WTC11 (cell line): ENCODE results near the gene CAMK2D. TPM values are rescaled to one million over a fixed set of nuclear protein-coding genes. Genes with fewer than 3 reads are reported as not detected.

Experiments
- ATAC-seq: fragments of 200-7000 bp; cut with Tn5 transposase; 2 replicates; pipeline ENCODE4 v1.10.0; 2021; ENCODE audit warnings: mild to moderate bottlenecking, moderate library complexity
- CTCF ChIA-PET: fragments of 300-600 bp; sonication (Branson Sonifier 250); formaldehyde crosslinking; loops from one replicate; lab custom pipeline; 2021; ENCODE audit warnings: antibody characterized with exemption; lab: Charles Lee
- POLR2A ChIA-PET: fragments of 350-600 bp; sonication (Branson Sonifier 250); formaldehyde crosslinking; loops from one replicate; lab custom pipeline; 2021; ENCODE audit warnings: antibody characterized with exemption; lab: Charles Lee
- DNase-seq: peaks from one replicate; pipeline ENCODE4 v3.0.0; 2021; ENCODE audit warnings: low spot score
- H3K27ac Mint-ChIP-seq: 2 replicates; pipeline ENCODE4 v1.8.0; 2021; ENCODE audit warnings: mixed read lengths
- H3K27me3 Mint-ChIP-seq: 2 replicates; pipeline ENCODE4 v1.8.0; 2021; ENCODE audit warnings: low read depth, mild to moderate bottlenecking, moderate library complexity, mixed read lengths
- H3K36me3 Mint-ChIP-seq: 2 replicates; pipeline ENCODE4 v1.8.0; 2021; ENCODE audit warnings: mixed read lengths
- H3K4me1 Mint-ChIP-seq: 2 replicates; pipeline ENCODE4 v1.8.0; 2022; ENCODE audit warnings: mixed read lengths
- H3K4me3 Mint-ChIP-seq: 2 replicates; pipeline ENCODE4 v1.8.0; 2021; ENCODE audit warnings: mild to moderate bottlenecking, moderate library complexity, mixed read lengths
- H3K9me3 Mint-ChIP-seq: 2 replicates; pipeline ENCODE4 v1.8.0; 2021; ENCODE audit warnings: mixed read lengths
- CTCF ChIP-seq: fragments of 200-600 bp; IDR thresholded peaks from 2 replicates; pipeline ENCODE4 v1.8.0; 2022; ENCODE audit warnings: antibody characterized with exemption
- E2F1 ChIP-seq: sonication (generic); formaldehyde crosslinking; IDR thresholded peaks from 2 replicates; pipeline ENCODE4 v1.8.0; 2022; ENCODE audit warnings: mild to moderate bottlenecking, missing genetic modification reagents
- GRHL2 ChIP-seq: fragments of 250-450 bp; sonication (Bioruptor Pico); IDR thresholded peaks from 2 replicates; pipeline ENCODE4 v1.8.0; 2022; ENCODE audit warnings: mild to moderate bottlenecking, moderate library complexity; ENCODE audit not compliant: insufficient replicate concordance, severe bottlenecking
- GTF2I ChIP-seq: fragments of 250-450 bp; sonication (Bioruptor Pico); conservative IDR thresholded peaks from 2 replicates; pipeline ENCODE4 v1.4.0; 2021; ENCODE audit warnings: mild to moderate bottlenecking
- IRF2 ChIP-seq: sonication (generic); formaldehyde crosslinking; IDR thresholded peaks from 2 replicates; pipeline ENCODE4 v1.8.0; 2022; ENCODE audit warnings: low read depth, missing genetic modification reagents, borderline replicate concordance
- JUN ChIP-seq: sonication (generic); formaldehyde crosslinking; IDR thresholded peaks from 2 replicates; pipeline ENCODE4 v1.8.0; 2023; ENCODE audit warnings: mild to moderate bottlenecking, missing genetic modification reagents
- MYBL2 ChIP-seq: sonication (generic); formaldehyde crosslinking; IDR thresholded peaks from 2 replicates; pipeline ENCODE4 v1.8.1; 2023; ENCODE audit warnings: mild to moderate bottlenecking, moderate library complexity, missing genetic modification reagents
- NR2C2 ChIP-seq: sonication (generic); formaldehyde crosslinking; IDR thresholded peaks from 2 replicates; pipeline ENCODE4 v1.8.0; 2022; ENCODE audit warnings: mild to moderate bottlenecking, missing genetic modification reagents
- SMAD3 ChIP-seq: sonication (generic); formaldehyde crosslinking; IDR thresholded peaks from 2 replicates; pipeline ENCODE4 v1.8.0; 2022; ENCODE audit warnings: missing genetic modification reagents, mild to moderate bottlenecking, borderline replicate concordance
- SMAD4 ChIP-seq: sonication (generic); formaldehyde crosslinking; IDR thresholded peaks from 2 replicates; pipeline ENCODE4 v1.8.0; 2022; ENCODE audit warnings: mild to moderate bottlenecking, missing genetic modification reagents
- SOX15 ChIP-seq: fragments of 250-450 bp; sonication (Bioruptor Pico); IDR thresholded peaks from 2 replicates; pipeline ENCODE4 v1.9.0; 2021; ENCODE audit warnings: mild to moderate bottlenecking
- TCF7 ChIP-seq: sonication (generic); formaldehyde crosslinking; IDR thresholded peaks from 2 replicates; pipeline ENCODE4 v1.8.0; 2022; ENCODE audit warnings: mild to moderate bottlenecking, low read depth, missing genetic modification reagents, moderate library complexity
- TP53 ChIP-seq: sonication (generic); formaldehyde crosslinking; IDR thresholded peaks from 2 replicates; pipeline ENCODE4 v1.8.1; 2023; ENCODE audit warnings: mild to moderate bottlenecking, missing genetic modification reagents
- ZBTB21 ChIP-seq: sonication (generic); formaldehyde crosslinking; IDR thresholded peaks from 2 replicates; pipeline ENCODE4 v1.8.1; 2023; ENCODE audit warnings: mild to moderate bottlenecking, missing genetic modification reagents, borderline replicate concordance
- ZNF232 ChIP-seq: sonication (generic); formaldehyde crosslinking; IDR thresholded peaks from 2 replicates; pipeline ENCODE4 v1.8.0; 2022; ENCODE audit warnings: mild to moderate bottlenecking, missing genetic modification reagents
- ZNF416 ChIP-seq: fragments of 250-450 bp; sonication (Bioruptor Pico); IDR thresholded peaks from 2 replicates; pipeline ENCODE4 v1.9.0; 2021; ENCODE audit warnings: mild to moderate bottlenecking, inconsistent platforms
- total RNA-seq: library from RNA; stranded (reverse); gene quantifications from 3 replicates; pipeline ENCODE4 v1.2.3, GENCODE V29; 2021
- TF ChIP-seq, protein P1 (sequence below): sonication (generic); formaldehyde crosslinking; IDR thresholded peaks from 2 replicates; pipeline ENCODE4 v1.8.0; 2022; ENCODE audit warnings: missing genetic modification reagents
- TF ChIP-seq, protein P2 (sequence below): sonication (generic); formaldehyde crosslinking; IDR thresholded peaks from 2 replicates; pipeline ENCODE4 v1.8.1; 2022; ENCODE audit warnings: mild to moderate bottlenecking, moderate library complexity, missing genetic modification reagents
- TF ChIP-seq, protein P3 (sequence below): sonication (generic); formaldehyde crosslinking; IDR thresholded peaks from 2 replicates; pipeline ENCODE4 v1.8.1; 2023; ENCODE audit warnings: mild to moderate bottlenecking, missing genetic modification reagents, moderate library complexity
- TF ChIP-seq, protein P4 (sequence below): fragments of 250-450 bp; sonication (Bioruptor Pico); IDR thresholded peaks from 2 replicates; pipeline ENCODE4 v1.9.0; 2021; ENCODE audit warnings: mild to moderate bottlenecking, borderline replicate concordance
- TF ChIP-seq, protein P5 (sequence below): fragments of 250-450 bp; sonication (Bioruptor Pico); IDR thresholded peaks from 2 replicates; pipeline ENCODE4 v1.9.0; 2021; ENCODE audit warnings: mild to moderate bottlenecking

Gene CAMK2D
- total RNA-seq, 1 experiment from 2014 or later = 16.5 TPM

DNA sequence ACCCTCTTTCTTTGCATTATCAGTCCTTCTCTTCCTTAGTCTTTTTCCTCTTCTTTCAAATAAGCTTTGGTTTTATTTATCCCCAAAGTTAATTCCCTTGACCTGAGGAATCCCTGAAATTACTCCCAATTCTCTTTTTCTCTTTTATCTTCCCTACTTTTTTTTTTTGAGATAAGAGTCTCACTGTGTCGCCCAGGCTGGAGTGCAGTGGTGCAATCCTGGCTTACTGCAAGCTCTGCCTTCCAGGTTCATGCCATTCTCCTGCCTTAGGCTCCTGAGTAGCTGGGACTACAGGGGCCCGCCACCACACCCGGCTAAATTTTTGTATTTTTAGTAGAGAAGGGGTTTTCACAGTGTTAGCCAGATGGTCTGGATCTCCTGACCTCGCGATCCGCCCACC is 17.8 kb downstream of the CAMK2D start (continued):
- TF ChIP-seq, protein P1, sequence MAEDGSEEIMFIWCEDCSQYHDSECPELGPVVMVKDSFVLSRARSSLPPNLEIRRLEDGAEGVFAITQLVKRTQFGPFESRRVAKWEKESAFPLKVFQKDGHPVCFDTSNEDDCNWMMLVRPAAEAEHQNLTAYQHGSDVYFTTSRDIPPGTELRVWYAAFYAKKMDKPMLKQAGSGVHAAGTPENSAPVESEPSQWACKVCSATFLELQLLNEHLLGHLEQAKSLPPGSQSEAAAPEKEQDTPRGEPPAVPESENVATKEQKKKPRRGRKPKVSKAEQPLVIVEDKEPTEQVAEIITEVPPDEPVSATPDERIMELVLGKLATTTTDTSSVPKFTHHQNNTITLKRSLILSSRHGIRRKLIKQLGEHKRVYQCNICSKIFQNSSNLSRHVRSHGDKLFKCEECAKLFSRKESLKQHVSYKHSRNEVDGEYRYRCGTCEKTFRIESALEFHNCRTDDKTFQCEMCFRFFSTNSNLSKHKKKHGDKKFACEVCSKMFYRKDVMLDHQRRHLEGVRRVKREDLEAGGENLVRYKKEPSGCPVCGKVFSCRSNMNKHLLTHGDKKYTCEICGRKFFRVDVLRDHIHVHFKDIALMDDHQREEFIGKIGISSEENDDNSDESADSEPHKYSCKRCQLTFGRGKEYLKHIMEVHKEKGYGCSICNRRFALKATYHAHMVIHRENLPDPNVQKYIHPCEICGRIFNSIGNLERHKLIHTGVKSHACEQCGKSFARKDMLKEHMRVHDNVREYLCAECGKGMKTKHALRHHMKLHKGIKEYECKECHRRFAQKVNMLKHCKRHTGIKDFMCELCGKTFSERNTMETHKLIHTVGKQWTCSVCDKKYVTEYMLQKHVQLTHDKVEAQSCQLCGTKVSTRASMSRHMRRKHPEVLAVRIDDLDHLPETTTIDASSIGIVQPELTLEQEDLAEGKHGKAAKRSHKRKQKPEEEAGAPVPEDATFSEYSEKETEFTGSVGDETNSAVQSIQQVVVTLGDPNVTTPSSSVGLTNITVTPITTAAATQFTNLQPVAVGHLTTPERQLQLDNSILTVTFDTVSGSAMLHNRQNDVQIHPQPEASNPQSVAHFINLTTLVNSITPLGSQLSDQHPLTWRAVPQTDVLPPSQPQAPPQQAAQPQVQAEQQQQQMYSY (CRISPR knock-in tag) = no peak
- no peak for TF ChIP-seq GRHL2
- TF ChIP-seq SMAD3 (CRISPR knock-in tag) = no peak
- TF ChIP-seq, protein P2, sequence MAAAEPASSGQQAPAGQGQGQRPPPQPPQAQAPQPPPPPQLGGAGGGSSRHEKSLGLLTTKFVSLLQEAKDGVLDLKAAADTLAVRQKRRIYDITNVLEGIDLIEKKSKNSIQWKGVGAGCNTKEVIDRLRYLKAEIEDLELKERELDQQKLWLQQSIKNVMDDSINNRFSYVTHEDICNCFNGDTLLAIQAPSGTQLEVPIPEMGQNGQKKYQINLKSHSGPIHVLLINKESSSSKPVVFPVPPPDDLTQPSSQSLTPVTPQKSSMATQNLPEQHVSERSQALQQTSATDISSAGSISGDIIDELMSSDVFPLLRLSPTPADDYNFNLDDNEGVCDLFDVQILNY (CRISPR knock-in tag) = no peak
- no peak for TF ChIP-seq TCF7 (CRISPR knock-in tag)
- TF ChIP-seq ZBTB21 (CRISPR knock-in tag) = no peak
- no peak for TF ChIP-seq ZNF232 (CRISPR knock-in tag)
- TF ChIP-seq SOX15 (CRISPR knock-in tag) = no peak
- TF ChIP-seq, protein P3, sequence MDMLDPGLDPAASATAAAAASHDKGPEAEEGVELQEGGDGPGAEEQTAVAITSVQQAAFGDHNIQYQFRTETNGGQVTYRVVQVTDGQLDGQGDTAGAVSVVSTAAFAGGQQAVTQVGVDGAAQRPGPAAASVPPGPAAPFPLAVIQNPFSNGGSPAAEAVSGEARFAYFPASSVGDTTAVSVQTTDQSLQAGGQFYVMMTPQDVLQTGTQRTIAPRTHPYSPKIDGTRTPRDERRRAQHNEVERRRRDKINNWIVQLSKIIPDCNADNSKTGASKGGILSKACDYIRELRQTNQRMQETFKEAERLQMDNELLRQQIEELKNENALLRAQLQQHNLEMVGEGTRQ = no peak
- TF ChIP-seq MYBL2 (CRISPR knock-in tag) = no peak
- TF ChIP-seq ZNF416 (CRISPR knock-in tag) = no peak
- TF ChIP-seq E2F1 (CRISPR knock-in tag) = no peak

DNA sequence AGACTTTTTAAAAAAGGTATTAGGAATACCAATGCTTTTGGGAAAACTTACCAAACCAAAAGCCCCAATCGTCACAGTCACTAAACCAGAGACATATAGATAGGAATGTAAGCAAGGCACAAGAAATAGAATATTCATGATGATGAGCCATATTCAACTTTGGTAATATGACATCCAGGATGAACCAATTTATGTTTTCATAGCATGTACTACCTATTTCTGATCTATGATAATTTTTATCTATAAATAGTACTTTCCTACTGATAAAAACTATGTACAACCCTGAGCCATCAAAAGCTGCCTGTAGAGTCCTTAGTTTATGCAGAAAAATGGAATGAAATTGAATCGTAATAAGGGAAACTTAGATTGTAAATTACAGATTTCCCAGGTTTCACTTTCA is 18.9 kb downstream of the CAMK2D start:
- no peaks in the 10 kb centered on the region for H3K36me3 Mint-ChIP-seq
- H3K27ac Mint-ChIP-seq = no peak overlapping the region
- DNase-seq = no peak
- ChIA-PET POLR2A (no interaction called here), CTCF (no interaction called here)
- H3K4me1 Mint-ChIP-seq = peaks cover 12% of the 10 kb centered on the region
- H3K27me3 Mint-ChIP-seq = no peaks in the 10 kb centered on the region
- H3K4me3 Mint-ChIP-seq = no peak overlapping the region
- TF ChIP-seq NR2C2 (CRISPR knock-in tag) (no peak), CTCF (no peak), JUN (no peak), SMAD4 (CRISPR knock-in tag) (no peak), SOX15 (CRISPR knock-in tag) (no peak), TP53 (no peak), IRF2 (CRISPR knock-in tag) (no peak), ZNF232 (CRISPR knock-in tag) (no peak), GTF2I (CRISPR knock-in tag) (no peak), MYBL2 (CRISPR knock-in tag) (no peak)
- TF ChIP-seq, protein P4, sequence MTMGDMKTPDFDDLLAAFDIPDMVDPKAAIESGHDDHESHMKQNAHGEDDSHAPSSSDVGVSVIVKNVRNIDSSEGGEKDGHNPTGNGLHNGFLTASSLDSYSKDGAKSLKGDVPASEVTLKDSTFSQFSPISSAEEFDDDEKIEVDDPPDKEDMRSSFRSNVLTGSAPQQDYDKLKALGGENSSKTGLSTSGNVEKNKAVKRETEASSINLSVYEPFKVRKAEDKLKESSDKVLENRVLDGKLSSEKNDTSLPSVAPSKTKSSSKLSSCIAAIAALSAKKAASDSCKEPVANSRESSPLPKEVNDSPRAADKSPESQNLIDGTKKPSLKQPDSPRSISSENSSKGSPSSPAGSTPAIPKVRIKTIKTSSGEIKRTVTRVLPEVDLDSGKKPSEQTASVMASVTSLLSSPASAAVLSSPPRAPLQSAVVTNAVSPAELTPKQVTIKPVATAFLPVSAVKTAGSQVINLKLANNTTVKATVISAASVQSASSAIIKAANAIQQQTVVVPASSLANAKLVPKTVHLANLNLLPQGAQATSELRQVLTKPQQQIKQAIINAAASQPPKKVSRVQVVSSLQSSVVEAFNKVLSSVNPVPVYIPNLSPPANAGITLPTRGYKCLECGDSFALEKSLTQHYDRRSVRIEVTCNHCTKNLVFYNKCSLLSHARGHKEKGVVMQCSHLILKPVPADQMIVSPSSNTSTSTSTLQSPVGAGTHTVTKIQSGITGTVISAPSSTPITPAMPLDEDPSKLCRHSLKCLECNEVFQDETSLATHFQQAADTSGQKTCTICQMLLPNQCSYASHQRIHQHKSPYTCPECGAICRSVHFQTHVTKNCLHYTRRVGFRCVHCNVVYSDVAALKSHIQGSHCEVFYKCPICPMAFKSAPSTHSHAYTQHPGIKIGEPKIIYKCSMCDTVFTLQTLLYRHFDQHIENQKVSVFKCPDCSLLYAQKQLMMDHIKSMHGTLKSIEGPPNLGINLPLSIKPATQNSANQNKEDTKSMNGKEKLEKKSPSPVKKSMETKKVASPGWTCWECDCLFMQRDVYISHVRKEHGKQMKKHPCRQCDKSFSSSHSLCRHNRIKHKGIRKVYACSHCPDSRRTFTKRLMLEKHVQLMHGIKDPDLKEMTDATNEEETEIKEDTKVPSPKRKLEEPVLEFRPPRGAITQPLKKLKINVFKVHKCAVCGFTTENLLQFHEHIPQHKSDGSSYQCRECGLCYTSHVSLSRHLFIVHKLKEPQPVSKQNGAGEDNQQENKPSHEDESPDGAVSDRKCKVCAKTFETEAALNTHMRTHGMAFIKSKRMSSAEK (CRISPR knock-in tag) = no peak
- TF ChIP-seq, protein P5, sequence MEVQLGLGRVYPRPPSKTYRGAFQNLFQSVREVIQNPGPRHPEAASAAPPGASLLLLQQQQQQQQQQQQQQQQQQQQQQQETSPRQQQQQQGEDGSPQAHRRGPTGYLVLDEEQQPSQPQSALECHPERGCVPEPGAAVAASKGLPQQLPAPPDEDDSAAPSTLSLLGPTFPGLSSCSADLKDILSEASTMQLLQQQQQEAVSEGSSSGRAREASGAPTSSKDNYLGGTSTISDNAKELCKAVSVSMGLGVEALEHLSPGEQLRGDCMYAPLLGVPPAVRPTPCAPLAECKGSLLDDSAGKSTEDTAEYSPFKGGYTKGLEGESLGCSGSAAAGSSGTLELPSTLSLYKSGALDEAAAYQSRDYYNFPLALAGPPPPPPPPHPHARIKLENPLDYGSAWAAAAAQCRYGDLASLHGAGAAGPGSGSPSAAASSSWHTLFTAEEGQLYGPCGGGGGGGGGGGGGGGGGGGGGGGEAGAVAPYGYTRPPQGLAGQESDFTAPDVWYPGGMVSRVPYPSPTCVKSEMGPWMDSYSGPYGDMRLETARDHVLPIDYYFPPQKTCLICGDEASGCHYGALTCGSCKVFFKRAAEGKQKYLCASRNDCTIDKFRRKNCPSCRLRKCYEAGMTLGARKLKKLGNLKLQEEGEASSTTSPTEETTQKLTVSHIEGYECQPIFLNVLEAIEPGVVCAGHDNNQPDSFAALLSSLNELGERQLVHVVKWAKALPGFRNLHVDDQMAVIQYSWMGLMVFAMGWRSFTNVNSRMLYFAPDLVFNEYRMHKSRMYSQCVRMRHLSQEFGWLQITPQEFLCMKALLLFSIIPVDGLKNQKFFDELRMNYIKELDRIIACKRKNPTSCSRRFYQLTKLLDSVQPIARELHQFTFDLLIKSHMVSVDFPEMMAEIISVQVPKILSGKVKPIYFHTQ (CRISPR knock-in tag) = no peak
- ATAC-seq = no peak
- H3K9me3 Mint-ChIP-seq = no peaks in the 10 kb centered on the region
